ENCODE results near the gene HADHB.

GRCh38 chr2:26273501-26273900, 28.8 kb downstream of the HADHB start:
- TF ChIP-seq YY1 (IDR thresholded peaks at IDR 0.05; ENCODE audit: insufficient read depth, insufficient read length) (no peak), ZNF274 (IDR thresholded peaks at IDR 0.05; ENCODE audit: low read depth, low read length) (no peak), SUZ12 (IDR thresholded peaks at IDR 0.05; ENCODE audit: extremely low read depth, insufficient read depth, insufficient read length) (no peak)
